NOMO-1 treated with DMSO at 0.1 percent for 48 hours (cell line): ENCODE measurements around the gene TMEM222.
"Not testable (repeated sequence)": the region's sequence is repeated elsewhere in the genome, so short reads cannot be mapped to it uniquely, and the experiment has no call there.

Source experiments
- DNase-seq: peaks from one replicate; lab custom pipeline; 2025; ENCODE audit not compliant: unreplicated experiment; lab: John Stamatoyannopoulos, UW

TMEM222 gene

DNA sequence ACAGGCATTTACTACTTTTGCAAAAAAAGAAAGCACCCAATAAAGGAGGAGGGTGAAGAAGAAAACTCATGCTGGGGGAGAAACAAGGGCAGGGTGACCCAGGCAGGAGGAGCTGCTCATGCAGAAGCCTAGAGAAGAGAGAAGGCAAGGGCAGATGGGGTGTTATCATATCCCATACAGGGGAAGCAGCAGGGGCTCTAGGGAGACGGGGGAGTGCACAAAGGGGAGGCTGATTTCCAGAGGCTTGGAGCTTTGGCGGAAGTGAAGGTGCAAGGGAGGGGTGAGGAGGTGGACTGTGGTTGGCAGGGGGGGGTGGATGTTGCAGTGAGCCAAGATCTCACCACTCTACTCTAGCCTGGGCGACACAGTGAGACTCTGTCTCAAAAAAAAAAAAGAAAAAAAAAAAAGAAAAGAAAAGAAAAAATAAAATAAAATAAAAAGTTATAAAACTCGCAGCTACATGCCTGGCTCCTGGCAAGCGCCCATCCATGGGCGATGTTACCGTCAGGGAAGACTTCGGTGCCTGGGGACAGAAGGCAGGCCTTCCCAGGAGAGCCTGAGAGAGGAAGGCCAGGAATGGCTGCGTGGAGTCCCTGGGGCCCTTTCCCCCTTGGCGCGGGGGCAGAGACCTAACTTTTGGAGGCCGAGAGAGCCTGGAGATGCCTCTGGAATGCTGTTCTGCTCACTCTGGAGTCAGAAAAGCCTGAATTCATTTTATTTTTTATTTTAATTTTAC lies 56.0 kb downstream of the TMEM222 start:
- no peak for DNase-seq

DNA sequence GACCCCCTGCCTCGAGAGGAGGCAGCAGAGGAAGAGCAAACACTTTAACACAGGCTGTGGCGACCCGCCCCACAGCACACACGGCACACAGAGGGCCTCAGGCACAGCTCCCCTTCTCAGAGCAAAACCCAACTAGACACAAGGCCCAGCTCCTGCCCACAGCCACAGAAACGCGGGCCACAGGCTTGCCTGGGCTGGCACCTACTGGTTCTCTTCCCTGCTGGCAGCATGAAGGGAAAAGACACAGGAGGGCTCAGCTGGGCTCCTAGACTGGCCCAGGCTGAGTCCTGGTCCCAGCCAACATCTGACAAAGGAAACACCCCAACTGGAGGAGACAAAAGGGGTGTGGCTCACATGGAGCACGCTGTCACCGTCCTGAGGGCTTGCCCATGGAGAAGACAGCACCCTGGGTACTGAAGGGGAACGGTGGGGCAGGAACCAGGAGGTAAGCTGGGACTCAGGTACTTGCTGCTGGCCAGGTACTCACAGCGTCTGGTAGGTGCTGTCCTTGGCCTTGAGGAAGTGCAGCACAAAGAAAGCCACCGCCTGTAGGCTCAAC lies 57.7 kb downstream of the TMEM222 start:
- no peak for DNase-seq

DNA sequence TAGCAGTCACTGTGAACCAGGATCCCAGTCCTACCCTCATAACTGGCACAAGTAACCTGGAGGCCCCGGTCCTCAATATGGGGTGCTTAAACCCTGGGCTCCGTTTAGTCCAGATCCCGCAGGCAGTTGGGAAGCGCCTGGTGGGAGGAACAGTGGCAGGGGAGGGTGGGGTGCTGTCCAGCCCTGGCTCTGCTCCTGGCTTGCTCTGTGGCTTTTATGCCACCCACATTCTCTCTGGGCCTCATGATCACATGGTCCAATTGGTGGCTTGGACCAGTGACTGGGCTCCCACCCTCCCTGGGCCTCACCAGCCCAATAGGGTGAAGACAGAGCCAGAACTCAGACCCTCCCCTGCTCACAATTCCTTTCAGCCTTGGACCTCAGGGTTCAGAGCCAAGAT lies 58.3 kb downstream of the TMEM222 start:
- no peak for DNase-seq

DNA sequence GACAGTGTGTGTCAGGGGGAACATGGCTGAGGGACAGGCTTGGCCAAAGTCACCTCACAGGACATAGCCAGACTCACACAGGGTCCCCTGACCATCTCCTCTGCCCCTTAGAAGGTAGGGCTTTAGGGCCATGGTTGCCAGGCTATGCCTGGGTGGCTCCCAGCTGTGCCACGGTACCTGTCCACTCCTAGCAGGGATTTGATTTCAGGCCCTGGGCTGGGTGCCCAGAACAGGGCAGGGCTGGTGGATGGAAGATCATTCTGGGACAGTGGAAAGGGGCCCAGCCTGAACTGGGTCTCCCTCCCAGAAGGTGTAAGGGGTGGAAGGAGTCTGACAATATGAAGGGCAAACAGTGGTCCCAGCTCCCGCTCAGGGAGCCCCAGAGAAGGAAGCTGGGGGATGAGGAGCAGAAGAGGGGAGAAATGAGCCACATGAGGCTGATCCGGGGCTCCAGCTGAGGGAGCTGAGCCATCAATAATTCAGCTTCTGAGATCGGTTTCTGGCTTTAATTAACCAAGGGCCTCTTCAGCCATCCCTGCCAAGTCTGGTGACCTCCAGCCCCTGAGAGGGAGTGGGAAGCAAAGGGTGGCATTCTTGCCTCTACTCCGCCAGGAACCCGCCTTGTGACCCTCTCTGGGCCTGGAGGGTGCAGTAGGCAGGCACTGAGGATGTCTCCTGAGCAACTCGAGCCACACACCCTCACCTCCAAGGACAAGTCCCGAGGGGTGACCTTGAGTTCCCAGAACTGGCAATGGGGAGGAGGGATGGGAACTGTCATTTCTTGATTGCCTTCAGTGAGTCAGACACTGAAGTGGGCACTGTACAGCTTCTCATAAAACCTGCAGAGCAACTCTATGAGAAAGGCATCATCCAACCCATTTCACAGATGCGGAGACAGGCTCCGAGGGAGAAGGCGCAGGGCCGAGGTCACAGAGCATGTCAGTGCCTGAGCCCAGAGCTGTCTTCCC lies 59.1 kb downstream of the TMEM222 start:
- DNase-seq, result no peak

DNA sequence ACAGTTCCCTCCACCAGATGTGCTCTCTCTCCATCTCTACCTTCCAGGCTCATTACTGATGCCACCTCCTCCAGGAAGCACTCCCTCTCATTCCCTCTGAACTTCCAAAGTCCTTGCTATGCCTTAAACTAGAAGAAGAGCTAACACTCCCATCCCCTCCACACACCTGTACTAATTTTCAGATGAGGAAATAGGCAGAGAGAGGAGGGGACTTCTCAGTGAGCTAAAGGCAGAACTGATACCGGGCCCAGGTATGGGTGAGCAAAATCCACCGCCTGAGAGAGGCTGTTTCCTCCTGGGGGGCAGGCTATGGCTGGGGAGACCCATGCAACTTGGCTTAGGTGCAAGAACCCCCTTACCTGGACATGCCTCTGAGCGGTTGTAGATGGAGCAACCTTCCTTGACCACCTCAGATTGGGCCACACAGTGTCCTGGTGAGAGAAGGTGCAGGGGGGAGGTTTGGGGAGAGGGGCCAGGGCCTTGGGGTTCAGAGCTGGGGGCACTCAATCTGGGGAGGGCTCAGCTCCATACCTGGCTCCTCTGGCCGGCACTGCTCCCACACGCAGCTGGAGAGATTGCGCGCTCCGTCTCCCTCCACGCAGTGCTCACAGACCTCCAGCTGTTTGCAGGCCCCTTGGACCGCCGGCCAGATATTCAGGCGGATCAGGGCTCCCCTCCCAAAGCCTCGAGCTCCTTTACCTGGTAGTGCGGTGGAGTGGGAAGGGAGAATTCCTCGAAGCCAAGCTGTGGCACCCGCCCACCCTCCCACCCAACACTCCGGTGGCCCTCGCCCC lies 60.2 kb downstream of the TMEM222 start:
- DNase-seq, result no peak

DNA sequence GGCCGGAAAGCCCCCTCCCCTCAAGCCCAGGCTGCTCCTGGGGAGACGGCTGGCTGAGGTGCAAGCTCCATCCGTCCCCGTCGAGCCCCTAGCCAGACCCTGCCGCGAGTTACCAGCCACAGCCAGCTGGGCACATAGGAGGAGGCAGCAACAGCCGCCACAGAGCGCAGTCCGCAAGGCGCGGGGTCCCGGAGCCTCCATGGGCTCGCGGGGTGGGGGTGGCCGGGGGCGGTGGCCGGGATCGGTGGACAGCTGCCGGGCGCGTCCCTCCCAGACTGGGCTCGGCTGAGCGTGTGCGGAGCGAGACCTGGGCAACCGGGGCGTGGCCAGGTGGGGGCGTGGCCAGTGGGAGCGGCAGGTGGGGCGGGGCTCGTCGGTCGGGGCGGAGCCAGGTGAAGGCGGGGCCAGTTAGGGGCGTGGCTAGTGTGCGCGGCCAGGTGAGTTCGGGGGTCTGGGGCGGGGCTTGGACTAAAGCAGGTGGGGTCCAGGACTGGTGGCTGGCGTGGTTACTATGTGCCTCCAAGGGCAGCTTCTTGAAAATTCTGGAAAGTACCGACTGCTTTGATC lies 61.2 kb downstream of the TMEM222 start, which contains the start of gene CD164L2:
CD164L2 (minus strand) TSS at position 295 of the 567 bp plus-strand sequence; CDS start at position 201, 94 bp downstream.
- DNase-seq, result no peak

DNA sequence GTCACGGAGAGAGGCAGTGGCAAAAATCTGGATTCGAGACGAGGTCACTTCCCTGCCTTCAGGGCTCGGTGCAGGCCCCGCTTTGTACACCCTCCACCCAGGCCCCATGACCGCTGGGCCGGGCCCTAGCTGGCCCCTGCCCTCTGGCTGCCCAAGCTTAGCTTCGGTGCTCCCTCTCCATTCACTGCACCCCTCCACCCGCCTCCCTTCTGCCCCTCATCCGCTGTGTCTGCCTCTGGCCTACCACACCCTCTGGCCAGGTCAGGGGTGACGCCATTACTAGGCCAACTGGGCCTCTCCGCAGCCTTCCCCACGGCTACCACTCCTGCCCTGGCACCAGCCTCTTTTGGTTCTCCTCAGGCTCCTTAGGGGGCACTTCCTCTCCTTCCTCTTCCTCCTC lies 61.7 kb downstream of the TMEM222 start:
- DNase-seq, result no peak

DNA sequence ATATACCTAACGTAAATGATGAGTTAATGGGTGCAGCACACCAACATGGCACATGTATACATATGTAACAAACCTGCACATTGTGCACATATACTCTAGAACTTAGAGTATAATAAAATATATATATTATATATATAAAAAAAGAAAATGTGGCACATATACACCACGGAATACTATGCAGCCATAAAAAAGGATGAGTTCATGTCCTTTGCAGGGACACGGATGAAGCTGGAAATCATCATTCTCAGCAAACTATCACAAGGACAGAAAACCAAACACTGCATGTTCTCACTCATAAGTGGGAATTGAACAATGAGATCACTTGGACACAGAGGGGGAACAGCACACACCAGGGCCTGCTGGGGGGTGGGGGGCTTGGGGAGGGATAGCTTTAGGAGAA lies 62.8 kb downstream of the TMEM222 start:
- not testable (repeated sequence) for DNase-seq
